Measurements from ENCODE around the gene KRT38.

The KRT38 gene

GRCh38 chr17:41483531-41483930, 42.7 kb upstream of the KRT38 start:
- no peak for TF ChIP-seq CTCF (IDR thresholded peaks at IDR 0.05; ENCODE audit: insufficient read depth, low read depth, low read length, missing control alignments)
- no peak for DNase-seq (ENCODE audit: low read depth)
- H3K4me3 ChIP-seq (ENCODE audit: low read depth, low read length): no peak overlapping the region

- TF ChIP-seq CTCF (IDR thresholded peaks at IDR 0.05; ENCODE audit: insufficient read depth, low read depth, low read length, missing control alignments): no peak
- no peak within 1 kb of the TSS for H3K4me3 ChIP-seq (ENCODE audit: low read depth, low read length)
- DNase-seq (ENCODE audit: low read depth): no peak
Measured at GRCh38 chr17:41481036-41481435, 40.3 kb upstream of the KRT38 start, which contains the start of gene KRT35. KRT35 (minus strand) TSS chr17:41481151; CDS start chr17:41481097, 54 bp downstream.

GRCh38 chr17:41480581-41480980, 39.8 kb upstream of the KRT38 start:
- TF ChIP-seq CTCF (IDR thresholded peaks at IDR 0.05; ENCODE audit: insufficient read depth, low read depth, low read length, missing control alignments): no peak
- no peak overlapping the region for H3K4me3 ChIP-seq (ENCODE audit: low read depth, low read length)
- no peak for DNase-seq (ENCODE audit: low read depth)

- no peak for TF ChIP-seq CTCF (IDR thresholded peaks at IDR 0.05; ENCODE audit: insufficient read depth, low read depth, low read length, missing control alignments)
- no peak for DNase-seq (ENCODE audit: low read depth)
- no peak overlapping the region for H3K4me3 ChIP-seq (ENCODE audit: low read depth, low read length)
Measured at GRCh38 chr17:41480136-41480535, 39.4 kb upstream of the KRT38 start.

GRCh38 chr17:41478237-41478636, 37.5 kb upstream of the KRT38 start:
- TF ChIP-seq CTCF (IDR thresholded peaks at IDR 0.05; ENCODE audit: insufficient read depth, low read depth, low read length, missing control alignments): no peak
- no peak overlapping the region for H3K4me3 ChIP-seq (ENCODE audit: low read depth, low read length)
- DNase-seq (ENCODE audit: low read depth): no peak

- H3K4me3 ChIP-seq (ENCODE audit: low read depth, low read length): no peak overlapping the region
- TF ChIP-seq CTCF (IDR thresholded peaks at IDR 0.05; ENCODE audit: insufficient read depth, low read depth, low read length, missing control alignments): no peak
- DNase-seq (ENCODE audit: low read depth): no peak
Measured at GRCh38 chr17:41476866-41477815, 36.4 kb upstream of the KRT38 start.
